NCI-H1092 treated with DMSO at 0.1 percent for 48 hours (cell line): ENCODE measurements around the gene SEC14L1.
A peak's percentile ranks its signal among the peaks of the same experiment; 100 is the strongest.
"Not testable (repeated sequence)": the region's sequence is repeated elsewhere in the genome, so short reads cannot be mapped to it uniquely, and the experiment has no call there.

Source experiments
- DNase-seq: peaks from one replicate; lab custom pipeline; 2025; lab: John Stamatoyannopoulos, UW

The SEC14L1 gene

GRCh38 chr17:77140878-77141767, at the start of gene SEC14L1:
TSS of gene SEC14L1 (plus strand) at chr17:77140969. CDS start at chr17:77143597, 2,628 bp downstream.
- DNase-seq, result peak; percentile 26

- no peak for DNase-seq
Observed at GRCh38 chr17:77092025-77092424, 48.7 kb upstream of the SEC14L1 start.

- no peak for DNase-seq
Observed at GRCh38 chr17:77095461-77095860, 45.3 kb upstream of the SEC14L1 start.

GRCh38 chr17:77096570-77097214, 44.1 kb upstream of the SEC14L1 start:
- DNase-seq, result peak; percentile 15

- DNase-seq, result no peak
Observed at GRCh38 chr17:77097631-77098180, 43.1 kb upstream of the SEC14L1 start.

GRCh38 chr17:77098884-77099545, 41.8 kb upstream of the SEC14L1 start:
- no peak for DNase-seq

GRCh38 chr17:77099997-77100396, 40.8 kb upstream of the SEC14L1 start:
- no peak for DNase-seq

- DNase-seq, result no peak
Observed at GRCh38 chr17:77101521-77102410, 39.0 kb upstream of the SEC14L1 start.

- not testable (repeated sequence) for DNase-seq
Observed at GRCh38 chr17:77102411-77103134, 38.2 kb upstream of the SEC14L1 start.

GRCh38 chr17:77105706-77106105, 35.1 kb upstream of the SEC14L1 start:
- DNase-seq, result no peak

- peak; percentile 32 for DNase-seq
Observed at GRCh38 chr17:77106874-77107358, 33.9 kb upstream of the SEC14L1 start.

GRCh38 chr17:77107506-77108433, 33.0 kb upstream of the SEC14L1 start:
- DNase-seq, result no peak

- DNase-seq, result no peak
Observed at GRCh38 chr17:77109159-77109759, 31.5 kb upstream of the SEC14L1 start.

GRCh38 chr17:77109764-77110359, 30.9 kb upstream of the SEC14L1 start:
- no peak for DNase-seq

- DNase-seq, result not testable (repeated sequence)
Observed at GRCh38 chr17:77111165-77111933, 29.4 kb upstream of the SEC14L1 start.

- DNase-seq, result no peak
Observed at GRCh38 chr17:77111934-77112296, 28.9 kb upstream of the SEC14L1 start.

- no peak for DNase-seq
Observed at GRCh38 chr17:77115510-77115909, 25.3 kb upstream of the SEC14L1 start.

- DNase-seq, result no peak
Observed at GRCh38 chr17:77115947-77116346, 24.8 kb upstream of the SEC14L1 start.
